ENCODE results near the gene ZMYM4.

GRCh38 chr1:35247256-35247655 is 21.3 kb upstream of the ZMYM4 start:
- no peak for TF ChIP-seq POLR2A (IDR thresholded peaks at IDR 0.05)
- TF ChIP-seq CTCF (IDR thresholded peaks at IDR 0.05), result no peak
